Adrenal gland (tissue), 12 donors: ENCODE results near the gene TMEM132C. TPM values are rescaled to one million over a fixed set of nuclear protein-coding genes. Genes with fewer than 3 reads are reported as not detected.

ENCODE experiments used
- DNase-seq, 7 donors: peaks; one replicate each; pipeline ENCODE4 v3.0.0-alpha.2; 2019 to 2020
- H3K27ac ChIP-seq, 5 donors: fragments of 200-600 bp; sonication (generic) in 4 of 5; 1 replicate in 3 of 5; 2 replicates in 2 of 5; pipeline versions ENCODE4 v1.5.1 to v1.8.0; 2016 to 2020; ENCODE audit warnings: mild to moderate bottlenecking in 1 of 5
- H3K27me3 ChIP-seq: fragments of 200-600 bp; 2 replicates; pipeline ENCODE4 v1.8.0; 2021
- H3K36me3 ChIP-seq, 2 donors: fragments of 200-600 bp; replicated peaks in 1 of 2; 1 replicate in 1 of 2; 2 replicates in 1 of 2; pipeline versions ENCODE4 v1.5.1 to v1.8.0; 2018 to 2022
- H3K4me1 ChIP-seq, 2 donors: fragments of 200-600 bp; replicated peaks in 1 of 2; 1 replicate in 1 of 2; 2 replicates in 1 of 2; pipeline versions ENCODE4 v1.5.1 to v1.8.0; 2018 to 2021
- H3K4me3 ChIP-seq, 4 donors: fragments of 200-600 bp; sonication (generic) in 3 of 4; one replicate each; pipeline ENCODE4 v1.5.1; 2016 to 2018
- H3K9me3 ChIP-seq, 3 donors: fragments of 200-600 bp; sonication (generic) in 1 of 3; replicated peaks in 1 of 3; 1 replicate in 2 of 3; 2 replicates in 1 of 3; pipeline versions ENCODE4 v1.5.1 to v1.8.0; 2016 to 2021
- POLR2A ChIP-seq, 2 donors: fragments of 450-650 bp; IDR thresholded peaks; one replicate each; pipeline ENCODE4 v1.6.1; 2017; ENCODE audit warnings: antibody characterized with exemption in 2 of 2, mild to moderate bottlenecking in 2 of 2, moderate library complexity in 1 of 2
- WGBS, 4 donors: extraction: QIAGEN DNeasy Blood & Tissue Kit in 2 of 4; methylation state at CpG; one replicate each; pipeline versions ENCODE4 v1.1.5 to v1.1.7; 2013 to 2017; 5-methylcytosine and 5-hydroxymethylcytosine counted together
- intact Hi-C, 2 donors: fragments of 100-400 bp; cut with DNase I; formaldehyde crosslinking; loops; one replicate each; pipeline versions ENCODE4 v1.14.1 to v1.15.0; 2022 to 2023
- polyA plus RNA-seq, 3 donors: library from polyadenylated mRNA; stranded (reverse); fragments of 200-250 nt in 2 of 3; fragments of 350-450 nt in 1 of 3; fragmentation: Illumina TruSeq in 1 of 3; extraction: RNeasy Lipid Tissue Mini Kit (QIAGEN cat#74804) in 1 of 3; gene quantifications; one replicate each; pipeline ENCODE4 v1.2.3, GENCODE V29; 2013 to 2014
- total RNA-seq, 9 donors: library from RNA; depleted of rRNA in 4 of 9; stranded (reverse); fragments of >200 nt in 4 of 9; fragments of 120-200 nt in 1 of 9; fragmentation: NEBNext Ultra II Directional in 1 of 9; extraction: Animal tissue kit (Norgen Biotek cat#: 25700) in 1 of 9; gene quantifications; one replicate each; pipeline versions ENCODE4 v1.1.0 to v1.2.4, GENCODE V29; 2013 to 2023
- TF ChIP-seq, protein P1 (sequence below), 6 experiments: fragments of 450-650 bp in 4 of 6; fragments of 200-600 bp in 2 of 6; sonication (generic) in 1 of 6; IDR thresholded peaks; 1 replicate in 5 of 6; 2 replicates in 1 of 6; pipeline versions ENCODE4 v1.5.1 to v1.8.0; 2016 to 2021; ENCODE audit warnings: antibody characterized with exemption in 6 of 6, mild to moderate bottlenecking in 2 of 6, moderate library complexity in 1 of 6
- donor health status: healthy with polysubstance abuse.
- donor health status: Bipolar disorder and iron deficiency.
- donor health status: DM: yes; HTN: yes; CAD: no.
- donor health status: DM: no; HTN: no; CAD: no.
- donor health status: DM: no; HTN: no; CAD: no.
- donor health status: DM: yes; HTN: yes; CAD: no.

Gene TMEM132C
- total and polyA plus RNA-seq, 12 donors, result 1.2 to 4.2 (median 2.5) TPM

DNA sequence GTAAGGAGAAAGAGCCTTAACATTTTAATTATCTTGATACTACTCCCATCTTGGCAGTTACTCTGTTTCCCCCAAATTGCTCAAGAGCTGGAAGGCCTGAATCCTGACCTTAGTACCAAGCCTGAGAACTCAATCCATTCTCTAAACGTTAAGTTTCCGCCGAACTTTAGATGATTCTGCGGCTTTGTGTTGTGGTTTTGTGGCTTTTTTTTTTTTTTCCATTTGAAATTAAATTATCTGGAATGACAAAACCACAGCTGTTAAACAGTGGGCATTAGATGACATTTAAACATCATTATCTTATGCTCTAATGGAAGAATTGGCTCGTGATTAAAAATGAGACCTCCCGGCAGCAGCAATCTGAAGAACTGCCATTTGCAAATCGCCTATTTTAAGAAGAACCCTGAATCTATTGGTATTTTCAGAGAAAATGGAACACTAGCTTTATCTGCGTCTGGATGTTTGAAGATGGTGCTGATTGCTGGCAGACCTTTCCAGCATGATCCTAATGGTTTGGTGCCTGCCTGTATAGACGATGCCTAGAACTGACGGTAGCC lies 38.4 kb downstream of the TMEM132C start:
- Histone ChIP-seq H3K27ac (no peak overlapping the region), H3K4me3 (no peak overlapping the region), H3K4me1 (no peaks in the 10 kb centered on the region), H3K27me3 (no peaks in the 10 kb centered on the region), H3K9me3 (no peaks in the 10 kb centered on the region), H3K36me3 (no peaks in the 10 kb centered on the region)
- intact Hi-C loops, result no loop called here
- DNase-seq, result no peak
- WGBS, 4 donors, result 72 to 82% (median 80%) methylated on average over 10 of the region's 10 CpGs
- no peak for TF ChIP-seq POLR2A (IDR thresholded peaks at IDR 0.05)
- TF ChIP-seq, protein P1, sequence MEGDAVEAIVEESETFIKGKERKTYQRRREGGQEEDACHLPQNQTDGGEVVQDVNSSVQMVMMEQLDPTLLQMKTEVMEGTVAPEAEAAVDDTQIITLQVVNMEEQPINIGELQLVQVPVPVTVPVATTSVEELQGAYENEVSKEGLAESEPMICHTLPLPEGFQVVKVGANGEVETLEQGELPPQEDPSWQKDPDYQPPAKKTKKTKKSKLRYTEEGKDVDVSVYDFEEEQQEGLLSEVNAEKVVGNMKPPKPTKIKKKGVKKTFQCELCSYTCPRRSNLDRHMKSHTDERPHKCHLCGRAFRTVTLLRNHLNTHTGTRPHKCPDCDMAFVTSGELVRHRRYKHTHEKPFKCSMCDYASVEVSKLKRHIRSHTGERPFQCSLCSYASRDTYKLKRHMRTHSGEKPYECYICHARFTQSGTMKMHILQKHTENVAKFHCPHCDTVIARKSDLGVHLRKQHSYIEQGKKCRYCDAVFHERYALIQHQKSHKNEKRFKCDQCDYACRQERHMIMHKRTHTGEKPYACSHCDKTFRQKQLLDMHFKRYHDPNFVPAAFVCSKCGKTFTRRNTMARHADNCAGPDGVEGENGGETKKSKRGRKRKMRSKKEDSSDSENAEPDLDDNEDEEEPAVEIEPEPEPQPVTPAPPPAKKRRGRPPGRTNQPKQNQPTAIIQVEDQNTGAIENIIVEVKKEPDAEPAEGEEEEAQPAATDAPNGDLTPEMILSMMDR (IDR thresholded peaks at IDR 0.05), result no peak

GRCh38 chr12:128307791-128308190 lies 40.8 kb downstream of the TMEM132C start:
- Histone ChIP-seq H3K27me3 (no peaks in the 10 kb centered on the region), H3K27ac (no peak overlapping the region), H3K36me3 (no peaks in the 10 kb centered on the region), H3K4me1 (no peaks in the 10 kb centered on the region), H3K9me3 (no peaks in the 10 kb centered on the region), H3K4me3 (no peak overlapping the region)
- intact Hi-C loops, result no loop called here
- 68 to 78% (median 76%) methylated on average over 2 of the region's 2 CpGs for WGBS, 4 donors
- DNase-seq, result no peak
- TF ChIP-seq POLR2A (IDR thresholded peaks at IDR 0.05), result no peak
- TF ChIP-seq, protein P1 (IDR thresholded peaks at IDR 0.05), result no peak

- 57 to 81% (median 61%) methylated on average over 2 of the region's 2 CpGs for WGBS, 4 donors
- TF ChIP-seq POLR2A (IDR thresholded peaks at IDR 0.05), result no peak
- TF ChIP-seq, protein P1 (IDR thresholded peaks at IDR 0.05), result no peak
- Histone ChIP-seq H3K4me3 (no peak overlapping the region), H3K27ac (no peak overlapping the region), H3K9me3 (no peaks in the 10 kb centered on the region), H3K4me1 (no peaks in the 10 kb centered on the region), H3K36me3 (no peaks in the 10 kb centered on the region), H3K27me3 (no peaks in the 10 kb centered on the region)
- intact Hi-C loops, result no loop called here
- no peak for DNase-seq
Measured at GRCh38 chr12:128312661-128313060, 45.7 kb downstream of the TMEM132C start.

- Histone ChIP-seq H3K4me3 (no peak overlapping the region), H3K36me3 (no peaks in the 10 kb centered on the region), H3K9me3 (no peaks in the 10 kb centered on the region), H3K27ac (no peak overlapping the region), H3K27me3 (no peaks in the 10 kb centered on the region), H3K4me1 (no peaks in the 10 kb centered on the region)
- TF ChIP-seq, protein P1 (IDR thresholded peaks at IDR 0.05), result no peak
- no peak for TF ChIP-seq POLR2A (IDR thresholded peaks at IDR 0.05)
- intact Hi-C loops, result no loop called here
- no peak for DNase-seq
- WGBS, 4 donors, result 17 to 40% (median 27%) methylated on average over 2 of the region's 2 CpGs
Measured at GRCh38 chr12:128313931-128314330, 47.0 kb downstream of the TMEM132C start.
